Activated T-cell treated with anti-CD3 and anti-CD28 coated beads, Interleukin-2, amount 50 U/mL, for 24 hours (primary cell): ENCODE results near the gene NRF1.
"Not testable (repeated sequence)": the region's sequence is repeated elsewhere in the genome, so short reads cannot be mapped to it uniquely, and the experiment has no call there.

Source experiments
- DNase-seq: peaks from one replicate; pipeline ENCODE4 v3.0.0-alpha.2; 2020
- H3K27ac Mint-ChIP-seq: 2 replicates; pipeline ENCODE4 v1.8.0; 2020; ENCODE audit warnings: mild to moderate bottlenecking, mixed read lengths
- H3K27me3 Mint-ChIP-seq: 2 replicates; pipeline ENCODE4 v1.8.0; 2020; ENCODE audit warnings: mixed read lengths
- H3K36me3 Mint-ChIP-seq: 2 replicates; pipeline ENCODE4 v1.8.0; 2020; ENCODE audit warnings: low read depth, mixed read lengths
- H3K4me1 Mint-ChIP-seq: 2 replicates; pipeline ENCODE4 v1.8.0; 2020; ENCODE audit warnings: low read depth, mixed read lengths
- H3K4me3 Mint-ChIP-seq: 2 replicates; pipeline ENCODE4 v1.8.0; 2020; ENCODE audit warnings: mild to moderate bottlenecking, moderate library complexity, mixed read lengths
- H3K9me3 Mint-ChIP-seq: 2 replicates; pipeline ENCODE4 v1.8.0; 2020; ENCODE audit warnings: mixed read lengths

The NRF1 gene

GRCh38 chr7:129616530-129616929 is 5.0 kb downstream of the NRF1 start:
- Mint-ChIP-seq H3K9me3 (no peaks in the 10 kb centered on the region), H3K27ac (peak overlapping the region; percentile 27), H3K36me3 (peaks cover 24% of the 10 kb centered on the region), H3K4me3 (no peak overlapping the region), H3K4me1 (peaks cover 77% of the 10 kb centered on the region), H3K27me3 (no peaks in the 10 kb centered on the region)
- no peak for DNase-seq

GRCh38 chr7:129617178-129617577 is 5.7 kb downstream of the NRF1 start:
- Mint-ChIP-seq H3K9me3 (no peaks in the 10 kb centered on the region), H3K27me3 (no peaks in the 10 kb centered on the region), H3K4me1 (peaks cover 79% of the 10 kb centered on the region), H3K36me3 (peaks cover 24% of the 10 kb centered on the region), H3K4me3 (no peak overlapping the region), H3K27ac (no peak overlapping the region)
- no peak for DNase-seq

DNA sequence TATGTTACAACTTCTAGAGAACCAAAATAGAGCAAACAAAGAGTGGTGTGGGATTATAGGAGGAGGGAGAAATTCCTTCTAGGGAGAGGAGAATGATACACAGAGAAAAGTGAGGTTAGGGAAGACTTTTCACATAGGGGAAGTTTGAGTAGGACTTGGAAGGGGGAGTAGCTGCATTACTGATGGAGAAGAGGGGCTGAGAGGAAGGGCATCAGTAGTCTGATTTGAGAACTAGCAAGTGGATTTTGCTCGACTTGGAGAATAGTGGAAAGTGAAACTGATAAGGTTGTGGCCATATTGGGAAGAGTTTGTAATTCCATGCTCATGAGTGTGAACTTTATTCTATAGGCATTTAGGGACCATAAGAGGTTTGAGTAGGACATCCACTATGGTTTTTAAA is 6.1 kb downstream of the NRF1 start:
- H3K27ac Mint-ChIP-seq: no peak overlapping the region
- no peak overlapping the region for H3K4me3 Mint-ChIP-seq

DNA sequence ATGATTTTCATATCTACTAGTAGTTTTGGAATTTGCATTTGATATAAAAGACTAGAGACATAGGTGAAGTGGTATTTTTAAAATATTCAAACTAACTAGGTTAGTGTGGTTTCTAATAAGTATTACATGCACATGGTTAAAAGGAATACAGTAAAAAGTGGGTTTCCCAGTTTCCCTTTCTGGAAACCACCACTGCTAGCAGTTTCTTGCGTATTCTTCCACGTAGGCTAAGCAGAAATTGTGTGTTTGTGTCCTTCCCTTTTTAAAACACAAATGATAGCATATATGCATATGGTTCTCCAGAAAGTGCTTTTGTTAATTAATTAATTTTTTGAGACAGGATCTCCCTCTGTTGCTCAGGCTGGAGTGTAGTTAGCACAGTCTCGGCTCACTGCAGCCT is 15.4 kb downstream of the NRF1 start:
- Mint-ChIP-seq H3K9me3 (no peaks in the 10 kb centered on the region), H3K4me3 (no peak overlapping the region), H3K27ac (no peak overlapping the region), H3K27me3 (no peaks in the 10 kb centered on the region), H3K4me1 (peaks cover 59% of the 10 kb centered on the region), H3K36me3 (peaks cover 24% of the 10 kb centered on the region)
- DNase-seq: no peak

More for the DNA sequence above, 6.1 kb downstream of the NRF1 start:
- Mint-ChIP-seq H3K27me3 (no peaks in the 10 kb centered on the region), H3K4me1 (peaks cover 80% of the 10 kb centered on the region), H3K9me3 (no peaks in the 10 kb centered on the region), H3K36me3 (peaks cover 20% of the 10 kb centered on the region)
- DNase-seq: no peak

GRCh38 chr7:129630341-129630740 is 18.8 kb downstream of the NRF1 start:
- no peak overlapping the region for H3K4me3 Mint-ChIP-seq
- H3K36me3 Mint-ChIP-seq: peaks cover 11% of the 10 kb centered on the region
- H3K27ac Mint-ChIP-seq: no peak overlapping the region
- no peaks in the 10 kb centered on the region for H3K27me3 Mint-ChIP-seq
- H3K9me3 Mint-ChIP-seq: no peaks in the 10 kb centered on the region
- peaks cover 48% of the 10 kb centered on the region for H3K4me1 Mint-ChIP-seq
- no peak for DNase-seq

DNA sequence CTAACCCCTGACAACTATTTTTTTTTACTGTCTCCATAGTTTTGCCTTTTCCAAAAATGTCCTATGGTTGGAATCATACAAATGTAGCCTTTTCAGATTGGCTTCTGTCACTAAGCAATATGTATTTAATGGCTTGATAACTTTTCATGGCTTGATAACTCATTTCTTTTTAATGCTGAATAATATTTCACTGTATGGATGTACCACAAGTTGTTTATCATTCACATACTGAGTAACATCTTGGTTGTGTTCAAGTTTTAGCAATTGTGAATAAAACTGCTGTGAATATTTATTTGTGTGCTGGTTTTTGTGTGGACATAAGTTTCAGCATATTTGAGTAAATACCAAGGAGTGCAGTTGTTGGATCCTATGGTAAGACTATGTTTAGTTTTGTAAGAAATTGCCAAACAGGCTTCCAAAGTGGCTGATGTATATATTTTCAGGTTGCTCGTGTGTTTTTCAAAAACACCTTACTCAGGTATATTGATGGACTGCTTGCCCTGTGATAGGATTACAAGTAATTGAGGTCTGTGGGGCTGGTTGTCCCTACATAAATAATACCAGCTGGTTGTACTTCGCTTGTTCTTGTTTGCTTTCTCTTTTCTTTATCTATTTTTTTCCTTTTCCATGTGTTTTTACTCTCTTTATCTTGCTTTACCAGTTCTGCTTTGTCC is 23.0 kb downstream of the NRF1 start:
- Mint-ChIP-seq H3K9me3 (no peaks in the 10 kb centered on the region), H3K27ac (peak overlapping the region; percentile 57), H3K27me3 (no peaks in the 10 kb centered on the region), H3K36me3 (peaks cover 9% of the 10 kb centered on the region), H3K4me1 (peaks cover 49% of the 10 kb centered on the region), H3K4me3 (no peak overlapping the region)
- no peak for DNase-seq

DNA sequence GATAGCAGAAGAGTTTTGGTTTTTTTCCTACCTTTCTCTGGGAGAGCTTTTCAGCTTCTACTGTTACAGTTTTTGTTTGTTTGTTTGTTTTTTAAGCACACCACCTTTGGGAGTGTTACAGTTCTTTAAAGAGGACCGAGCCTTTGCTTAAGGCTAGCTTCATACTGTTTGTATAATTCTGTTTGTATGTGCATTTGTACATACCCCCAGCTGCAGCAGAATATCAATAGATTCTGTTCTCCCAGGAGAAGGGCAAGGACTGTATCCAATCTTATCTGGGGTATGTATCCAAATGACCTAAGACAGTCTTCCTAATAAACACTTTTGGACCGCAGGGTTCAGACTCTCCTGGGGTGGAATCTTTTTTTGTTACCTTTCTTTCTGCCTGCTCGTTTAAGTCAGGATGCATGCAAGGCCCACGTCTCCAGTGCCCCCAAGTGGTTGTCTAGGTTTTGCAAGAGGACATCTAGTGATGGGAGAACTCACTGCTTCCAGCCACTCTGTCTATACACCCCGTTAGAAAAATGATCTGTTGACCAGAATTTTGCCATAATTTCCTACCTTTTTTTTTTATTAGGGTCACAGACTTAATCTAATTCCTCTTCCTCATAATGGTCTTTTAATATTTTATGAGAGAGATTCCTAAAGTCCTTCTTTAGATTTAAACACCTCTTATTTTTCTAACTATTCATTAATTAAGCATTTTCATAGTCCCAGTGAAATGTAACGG is 23.9 kb downstream of the NRF1 start:
- Mint-ChIP-seq H3K9me3 (no peaks in the 10 kb centered on the region), H3K27ac (peak overlapping the region; percentile 72), H3K4me3 (no peak overlapping the region), H3K36me3 (peaks cover 9% of the 10 kb centered on the region), H3K4me1 (peaks cover 44% of the 10 kb centered on the region), H3K27me3 (no peaks in the 10 kb centered on the region)
- DNase-seq: peak; percentile 65

DNA sequence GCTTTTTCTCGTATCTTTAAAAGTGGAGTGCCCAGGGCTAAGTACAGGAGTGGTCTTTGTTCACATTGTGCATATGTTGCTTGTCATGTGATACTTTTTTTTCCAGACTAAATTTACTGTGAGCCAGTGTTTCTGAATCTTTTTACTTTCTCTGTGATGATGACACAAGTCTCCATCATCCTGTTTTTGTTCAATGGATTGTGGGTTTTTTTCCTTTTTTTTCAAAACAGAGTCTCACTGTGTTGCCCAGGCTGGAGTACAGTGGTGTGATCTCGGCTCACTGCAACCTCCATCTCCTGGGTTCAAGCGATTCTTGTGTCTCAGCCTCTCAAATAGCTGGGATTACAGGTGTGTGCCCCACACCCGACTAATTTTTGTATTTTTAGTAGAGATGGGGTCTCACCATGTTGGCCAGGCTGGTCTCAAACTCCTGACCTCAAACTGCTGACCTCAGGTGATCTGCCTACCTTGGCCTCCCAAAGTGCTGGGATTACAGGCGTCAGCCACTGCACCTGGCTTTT is 24.6 kb downstream of the NRF1 start:
- DNase-seq, H3K4me3 Mint-ChIP-seq, H3K36me3 Mint-ChIP-seq, H3K27me3 Mint-ChIP-seq, H3K9me3 Mint-ChIP-seq: not testable (repeated sequence)
- Mint-ChIP-seq H3K27ac (peak overlapping the region; percentile 72), H3K4me1 (peaks cover 44% of the 10 kb centered on the region)

DNA sequence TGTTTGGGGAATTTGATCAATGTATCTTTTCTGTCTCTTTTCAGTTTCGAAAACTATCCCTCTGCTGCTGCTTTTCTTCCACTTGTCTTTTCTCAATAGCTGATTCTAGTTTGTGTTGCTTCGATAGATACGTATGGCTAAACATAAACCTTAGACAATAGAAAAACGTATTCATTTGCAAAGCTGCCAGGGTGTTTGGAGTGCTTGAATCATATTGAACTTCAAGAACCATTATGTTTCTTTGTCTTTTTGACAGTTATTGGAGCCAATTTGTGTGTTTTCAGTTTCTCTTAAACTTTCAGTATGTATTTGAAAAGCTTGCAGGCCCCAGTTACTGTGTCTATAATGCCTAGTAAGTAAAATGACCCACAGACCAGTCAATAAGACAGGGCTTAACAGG is 25.1 kb downstream of the NRF1 start:
- no peak for DNase-seq
- no peak overlapping the region for H3K4me3 Mint-ChIP-seq
- H3K4me1 Mint-ChIP-seq: peaks cover 42% of the 10 kb centered on the region
- H3K9me3 Mint-ChIP-seq: no peaks in the 10 kb centered on the region
- no peaks in the 10 kb centered on the region for H3K27me3 Mint-ChIP-seq
- no peak overlapping the region for H3K27ac Mint-ChIP-seq
- H3K36me3 Mint-ChIP-seq: peaks cover 7% of the 10 kb centered on the region

GRCh38 chr7:129640400-129640799 is 28.9 kb downstream of the NRF1 start:
- no peaks in the 10 kb centered on the region for H3K9me3 Mint-ChIP-seq
- no peaks in the 10 kb centered on the region for H3K27me3 Mint-ChIP-seq
- H3K4me3 Mint-ChIP-seq: no peak overlapping the region
- H3K27ac Mint-ChIP-seq: no peak overlapping the region
- DNase-seq: no peak
- peaks cover 11% of the 10 kb centered on the region for H3K36me3 Mint-ChIP-seq
- peaks cover 43% of the 10 kb centered on the region for H3K4me1 Mint-ChIP-seq

- DNase-seq: no peak
- no peak overlapping the region for H3K4me3 Mint-ChIP-seq
Measured at GRCh38 chr7:129642871-129643549, 31.5 kb downstream of the NRF1 start.

GRCh38 chr7:129643550-129644170 is 32.1 kb downstream of the NRF1 start:
- no peaks in the 10 kb centered on the region for H3K27me3 Mint-ChIP-seq
- no peak overlapping the region for H3K4me3 Mint-ChIP-seq
- peak overlapping the region; percentile 59 for H3K27ac Mint-ChIP-seq
- DNase-seq: no peak
- peaks cover 24% of the 10 kb centered on the region for H3K36me3 Mint-ChIP-seq
- no peaks in the 10 kb centered on the region for H3K9me3 Mint-ChIP-seq
- peaks cover 27% of the 10 kb centered on the region for H3K4me1 Mint-ChIP-seq

More at GRCh38 chr7:129642871-129643549, 31.5 kb downstream of the NRF1 start:
- Mint-ChIP-seq H3K36me3 (peaks cover 24% of the 10 kb centered on the region), H3K27me3 (no peaks in the 10 kb centered on the region), H3K9me3 (no peaks in the 10 kb centered on the region), H3K27ac (no peak overlapping the region), H3K4me1 (peaks cover 29% of the 10 kb centered on the region)

DNA sequence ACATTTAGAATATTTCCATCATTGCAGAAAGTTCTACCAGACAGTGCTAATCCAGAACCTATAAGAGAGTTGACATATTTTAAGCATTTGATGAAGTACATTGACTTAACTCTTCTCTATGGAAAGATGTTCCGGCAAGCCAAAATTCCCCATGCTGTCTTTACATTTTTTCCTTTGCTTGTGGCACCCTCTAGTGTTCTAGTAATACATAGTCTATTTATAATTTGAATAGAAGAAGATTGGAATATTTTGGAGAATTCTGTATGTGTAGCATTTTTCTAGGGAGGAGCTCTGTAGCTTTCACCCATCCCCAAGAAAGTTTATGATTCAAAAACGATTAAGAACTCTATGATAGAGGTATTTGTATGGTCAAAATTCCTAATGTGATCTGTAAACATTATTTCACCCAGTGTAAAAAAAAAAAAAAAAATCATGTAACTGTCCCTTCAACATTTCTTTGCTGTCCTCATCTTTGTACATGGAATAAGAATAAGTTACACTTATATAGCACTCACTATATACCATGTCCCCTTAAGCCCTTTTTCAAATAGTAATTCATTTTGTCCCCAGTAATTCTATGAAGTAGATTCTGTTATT is 33.2 kb downstream of the NRF1 start:
- H3K4me3 Mint-ChIP-seq: no peak overlapping the region
- H3K9me3 Mint-ChIP-seq: no peaks in the 10 kb centered on the region
- peaks cover 26% of the 10 kb centered on the region for H3K36me3 Mint-ChIP-seq
- no peak overlapping the region for H3K27ac Mint-ChIP-seq
- no peak for DNase-seq
- H3K27me3 Mint-ChIP-seq: no peaks in the 10 kb centered on the region
- peaks cover 32% of the 10 kb centered on the region for H3K4me1 Mint-ChIP-seq

GRCh38 chr7:129646369-129647021 is 35.0 kb downstream of the NRF1 start:
- H3K36me3 Mint-ChIP-seq: peaks cover 34% of the 10 kb centered on the region
- no peak for DNase-seq
- peaks cover 47% of the 10 kb centered on the region for H3K4me1 Mint-ChIP-seq
- no peaks in the 10 kb centered on the region for H3K9me3 Mint-ChIP-seq
- peak overlapping the region; percentile 56 for H3K27ac Mint-ChIP-seq
- H3K27me3 Mint-ChIP-seq: no peaks in the 10 kb centered on the region
- H3K4me3 Mint-ChIP-seq: no peak overlapping the region
